Measurements from ENCODE around the gene DIDO1.

- TF ChIP-seq CTCF (IDR thresholded peaks at IDR 0.05 in 2 of 3, conservative IDR thresholded peaks at IDR 0.05 in 1 of 3; ENCODE audit: insufficient read depth in 2 of 3, low read depth in 1 of 3, low read length in 3 of 3) (no peak), FOXP1 (CRISPR knock-in tag; IDR thresholded peaks at IDR 0.05) (no peak), ZNF146 (CRISPR knock-in tag; IDR thresholded peaks at IDR 0.05; ENCODE audit: unreplicated experiment) (no peak), POLR2A (conservative IDR thresholded peaks at IDR 0.05) (no peak), ZFP36 (IDR thresholded peaks at IDR 0.05; ENCODE audit: low read depth, low read length, partially characterized antibody) (no peak), MTA2 (IDR thresholded peaks at IDR 0.05; ENCODE audit: low read depth) (no peak), ZNF253 (CRISPR knock-in tag; conservative IDR thresholded peaks at IDR 0.05) (no peak), MXD1 (CRISPR knock-in tag; IDR thresholded peaks at IDR 0.05; ENCODE audit: borderline replicate concordance, poor library complexity, severe bottlenecking) (no peak), EP400 (IDR thresholded peaks at IDR 0.05) (no peak)
Measured at GRCh38 chr20:62913043-62913630, 13.2 kb downstream of the DIDO1 start.

Measured in K562 (cell line).